ENCODE measurements around the gene PRKAG2.

Gene PRKAG2

GRCh38 chr7:151866761-151867655, 9.9 kb downstream of the PRKAG2 start:
- TF ChIP-seq, protein P1, sequence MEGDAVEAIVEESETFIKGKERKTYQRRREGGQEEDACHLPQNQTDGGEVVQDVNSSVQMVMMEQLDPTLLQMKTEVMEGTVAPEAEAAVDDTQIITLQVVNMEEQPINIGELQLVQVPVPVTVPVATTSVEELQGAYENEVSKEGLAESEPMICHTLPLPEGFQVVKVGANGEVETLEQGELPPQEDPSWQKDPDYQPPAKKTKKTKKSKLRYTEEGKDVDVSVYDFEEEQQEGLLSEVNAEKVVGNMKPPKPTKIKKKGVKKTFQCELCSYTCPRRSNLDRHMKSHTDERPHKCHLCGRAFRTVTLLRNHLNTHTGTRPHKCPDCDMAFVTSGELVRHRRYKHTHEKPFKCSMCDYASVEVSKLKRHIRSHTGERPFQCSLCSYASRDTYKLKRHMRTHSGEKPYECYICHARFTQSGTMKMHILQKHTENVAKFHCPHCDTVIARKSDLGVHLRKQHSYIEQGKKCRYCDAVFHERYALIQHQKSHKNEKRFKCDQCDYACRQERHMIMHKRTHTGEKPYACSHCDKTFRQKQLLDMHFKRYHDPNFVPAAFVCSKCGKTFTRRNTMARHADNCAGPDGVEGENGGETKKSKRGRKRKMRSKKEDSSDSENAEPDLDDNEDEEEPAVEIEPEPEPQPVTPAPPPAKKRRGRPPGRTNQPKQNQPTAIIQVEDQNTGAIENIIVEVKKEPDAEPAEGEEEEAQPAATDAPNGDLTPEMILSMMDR (IDR thresholded peaks at IDR 0.05), result no peak
- Histone ChIP-seq H3K79me2 (peaks cover 3% of the 10 kb centered on the region), H3K27me3 (ENCODE audit: control insufficient read depth, insufficient read depth, low read length) (no peaks in the 10 kb centered on the region), H3K36me3 (ENCODE audit: control insufficient read depth, insufficient read depth, low read length) (no peaks in the 10 kb centered on the region), H3K4me3 (ENCODE audit: low read depth, low read length) (no peak overlapping the region), H3K9ac (no peak overlapping the region), H3K4me2 (ENCODE audit: low read length) (no peak overlapping the region), H3K27ac (no peak overlapping the region), H2AFZ (no peak overlapping the region), H3K4me1 (peaks cover 9% of the 10 kb centered on the region), H3K9me3 (ENCODE audit: control insufficient read depth, low read length) (no peaks in the 10 kb centered on the region)

DNA sequence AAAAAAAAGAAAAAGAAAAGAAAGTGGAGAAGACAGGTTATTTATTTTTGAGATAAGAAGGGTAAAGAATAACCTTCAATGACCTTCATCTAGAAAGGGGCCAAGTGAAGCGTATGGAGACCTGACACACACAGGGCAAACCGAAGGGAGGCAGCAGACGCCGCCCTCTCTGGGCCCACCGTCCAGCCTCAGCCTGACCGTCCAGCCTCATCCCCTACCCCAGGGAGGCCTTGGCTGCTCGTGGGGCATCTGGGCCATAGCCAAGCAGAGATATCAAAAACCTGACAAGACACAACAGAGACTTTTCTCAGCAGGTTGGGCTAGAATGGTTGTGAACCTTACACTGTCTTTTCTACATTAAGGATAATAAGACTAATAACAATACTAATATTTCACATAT, 10.9 kb downstream of the PRKAG2 start:
- H2AFZ ChIP-seq, result no peak overlapping the region
- no peak overlapping the region for H3K4me2 ChIP-seq (ENCODE audit: low read length)
- no peak overlapping the region for H3K27ac ChIP-seq
- peaks cover 3% of the 10 kb centered on the region for H3K79me2 ChIP-seq
- peaks cover 9% of the 10 kb centered on the region for H3K4me1 ChIP-seq
- no peak overlapping the region for H3K4me3 ChIP-seq (ENCODE audit: low read depth, low read length)
- no peaks in the 10 kb centered on the region for H3K9me3 ChIP-seq (ENCODE audit: control insufficient read depth, low read length)
- H3K9ac ChIP-seq, result no peak overlapping the region
- H3K27me3 ChIP-seq (ENCODE audit: control insufficient read depth, insufficient read depth, low read length), result no peaks in the 10 kb centered on the region
- TF ChIP-seq, protein P1 (IDR thresholded peaks at IDR 0.05), result no peak
- no peaks in the 10 kb centered on the region for H3K36me3 ChIP-seq (ENCODE audit: control insufficient read depth, insufficient read depth, low read length)

DNA sequence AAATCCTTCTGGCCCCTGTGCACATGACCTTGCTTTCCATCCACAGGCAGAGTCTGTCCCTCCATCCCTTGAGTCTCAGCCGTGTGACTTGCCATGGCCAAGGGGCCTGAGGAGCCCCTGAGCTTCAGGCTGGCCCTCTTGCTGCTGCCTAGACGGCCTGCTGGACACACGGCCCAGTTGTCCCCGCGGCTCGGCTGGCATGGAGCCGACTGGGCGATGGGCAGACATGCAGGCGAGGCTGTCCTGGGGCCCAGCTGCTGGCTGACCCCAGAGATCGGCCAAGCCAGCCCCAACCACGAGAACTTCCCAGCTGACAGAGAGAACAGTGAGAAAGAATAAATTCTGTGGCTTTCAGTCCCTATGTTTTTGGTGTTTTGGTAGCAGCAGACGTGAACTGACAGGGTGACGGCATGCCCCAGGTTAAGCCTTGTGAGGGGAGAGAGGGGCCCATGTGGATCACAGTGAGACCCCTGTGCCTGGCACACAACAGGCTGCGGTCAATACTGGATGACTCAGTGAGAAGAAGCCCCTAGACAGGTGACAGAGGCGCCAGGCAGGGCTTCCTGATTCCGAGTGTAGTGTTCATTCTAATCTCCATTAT, 11.7 kb downstream of the PRKAG2 start:
- H3K4me2 ChIP-seq (ENCODE audit: low read length), result no peak overlapping the region
- H3K36me3 ChIP-seq (ENCODE audit: control insufficient read depth, insufficient read depth, low read length), result no peaks in the 10 kb centered on the region
- no peak overlapping the region for H2AFZ ChIP-seq
- no peaks in the 10 kb centered on the region for H3K27me3 ChIP-seq (ENCODE audit: control insufficient read depth, insufficient read depth, low read length)
- H3K4me3 ChIP-seq (ENCODE audit: low read depth, low read length), result no peak overlapping the region
- H3K27ac ChIP-seq, result no peak overlapping the region
- H3K9me3 ChIP-seq (ENCODE audit: control insufficient read depth, low read length), result no peaks in the 10 kb centered on the region
- H3K4me1 ChIP-seq, result peaks cover 9% of the 10 kb centered on the region
- peaks cover 3% of the 10 kb centered on the region for H3K79me2 ChIP-seq
- TF ChIP-seq, protein P1 (IDR thresholded peaks at IDR 0.05), result no peak
- no peak overlapping the region for H3K9ac ChIP-seq

- Histone ChIP-seq H3K36me3 (ENCODE audit: control insufficient read depth, insufficient read depth, low read length) (no peaks in the 10 kb centered on the region), H2AFZ (no peak overlapping the region), H3K27ac (no peak overlapping the region), H3K9me3 (ENCODE audit: control insufficient read depth, low read length) (no peaks in the 10 kb centered on the region), H3K4me1 (peaks cover 9% of the 10 kb centered on the region), H3K4me2 (ENCODE audit: low read length) (no peak overlapping the region), H3K27me3 (ENCODE audit: control insufficient read depth, insufficient read depth, low read length) (no peaks in the 10 kb centered on the region), H3K79me2 (peaks cover 3% of the 10 kb centered on the region), H3K9ac (no peak overlapping the region), H3K4me3 (ENCODE audit: low read depth, low read length) (no peak overlapping the region)
- TF ChIP-seq, protein P1 (IDR thresholded peaks at IDR 0.05), result no peak
Measured at GRCh38 chr7:151864561-151864960, 12.4 kb downstream of the PRKAG2 start.
